ENCODE measurements around the gene BANP.

Gene BANP

DNA sequence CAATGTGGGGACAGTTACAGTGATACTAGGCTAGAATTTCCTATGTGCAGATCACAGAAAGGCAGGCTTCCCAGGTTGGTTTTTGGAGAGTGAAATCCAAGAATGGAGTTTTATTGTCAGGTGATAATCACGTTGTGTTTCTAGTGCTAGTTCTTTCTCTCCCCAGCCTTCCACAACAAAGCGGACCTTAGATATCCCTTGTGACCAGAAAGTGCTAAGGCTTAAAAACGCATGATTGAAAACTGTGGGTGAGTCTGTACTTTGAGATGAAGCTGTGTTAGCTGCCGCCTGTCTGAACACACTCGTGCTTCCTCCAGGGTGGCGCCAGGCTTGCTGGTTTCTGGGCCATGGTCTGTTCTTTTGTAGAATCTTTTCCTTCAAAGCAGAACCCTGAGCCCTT lies 52.1 kb downstream of the BANP start:
- Histone ChIP-seq H3K4me1 (ENCODE audit: control insufficient read depth in 1 of 2, insufficient read depth in 2 of 2, low read length in 2 of 2) (no peaks in the 10 kb centered on the region), H3K4ac (ENCODE audit: low read depth, low read length) (no peak overlapping the region), H2AK5ac (ENCODE audit: low read length) (no peak overlapping the region), H2BK120ac (ENCODE audit: insufficient read depth, low read length, poor library complexity) (no peak overlapping the region), H3K79me2 (ENCODE audit: control insufficient read depth, insufficient read depth, low read length, poor library complexity) (no peaks in the 10 kb centered on the region), H3K36me3 (ENCODE audit: control insufficient read depth in 1 of 2, insufficient read depth in 2 of 2, low read length in 2 of 2) (peaks cover 20 to 35% of the 10 kb centered on the region in 2 experiments), H2BK12ac (ENCODE audit: low read length) (no peak overlapping the region), H3K9me3 (ENCODE audit: insufficient read depth, low read depth, low read length) (peaks cover 3% of the 10 kb centered on the region), H3K14ac (ENCODE audit: low read length) (no peak overlapping the region), H3K4me3 (ENCODE audit: low read depth, low read length) (no peak overlapping the region), H4K8ac (ENCODE audit: low read depth, low read length) (no peak overlapping the region), H2AFZ (ENCODE audit: insufficient read depth, low read length, poor library complexity) (no peak overlapping the region), H4K91ac (ENCODE audit: low read depth, low read length) (no peak overlapping the region), H3K23ac (ENCODE audit: low read length) (no peak overlapping the region), H3K27ac (ENCODE audit: low read depth, low read length) (no peak overlapping the region), H3K18ac (ENCODE audit: low read length) (no peak overlapping the region), H2BK5ac (ENCODE audit: low read depth, low read length, poor library complexity) (no peak overlapping the region), H4K12ac (ENCODE audit: low read depth, low read length) (no peak overlapping the region), H3K79me1 (ENCODE audit: low read length) (no peaks in the 10 kb centered on the region), H3K4me2 (ENCODE audit: low read length) (no peak overlapping the region), H3K9ac (ENCODE audit: low read length) (no peak overlapping the region), H3K27me3 (ENCODE audit: insufficient read depth, low read length) (no peaks in the 10 kb centered on the region)
- no CpG with 5 or more reads among the region's 6 CpGs for WGBS (ENCODE audit: extremely low coverage, insufficient coverage, insufficient read length)
- no peak for DNase-seq

DNA sequence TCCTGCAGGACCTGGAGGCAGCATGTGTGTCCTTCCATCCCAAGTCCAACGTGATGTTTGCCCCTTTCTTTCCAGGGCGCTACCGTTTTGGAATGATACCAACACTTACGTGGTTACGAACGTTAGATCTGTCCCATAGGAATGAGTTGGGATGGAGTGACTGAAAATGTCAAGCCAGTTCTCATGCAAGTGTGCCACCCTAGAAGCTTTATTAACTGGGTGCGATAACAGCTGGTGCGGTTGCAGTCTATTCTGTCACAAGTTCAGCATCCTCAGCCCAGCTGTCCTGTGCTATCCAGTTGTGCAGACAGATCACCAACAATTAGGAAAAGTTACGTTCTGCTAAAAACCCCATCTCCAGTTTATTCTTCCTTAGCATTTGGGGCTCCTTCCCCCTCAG lies 52.5 kb downstream of the BANP start:
- Histone ChIP-seq H4K12ac (ENCODE audit: low read depth, low read length) (no peak overlapping the region), H2BK120ac (ENCODE audit: insufficient read depth, low read length, poor library complexity) (no peak overlapping the region), H4K91ac (ENCODE audit: low read depth, low read length) (no peak overlapping the region), H3K4me1 (ENCODE audit: control insufficient read depth in 1 of 2, insufficient read depth in 2 of 2, low read length in 2 of 2) (no peaks in the 10 kb centered on the region), H3K36me3 (ENCODE audit: control insufficient read depth in 1 of 2, insufficient read depth in 2 of 2, low read length in 2 of 2) (peaks cover 17 to 31% of the 10 kb centered on the region in 2 experiments), H3K79me2 (ENCODE audit: control insufficient read depth, insufficient read depth, low read length, poor library complexity) (no peaks in the 10 kb centered on the region), H3K4me3 (ENCODE audit: low read depth, low read length) (no peak overlapping the region), H3K27me3 (ENCODE audit: insufficient read depth, low read length) (no peaks in the 10 kb centered on the region), H2BK5ac (ENCODE audit: low read depth, low read length, poor library complexity) (no peak overlapping the region), H3K23ac (ENCODE audit: low read length) (no peak overlapping the region), H3K18ac (ENCODE audit: low read length) (no peak overlapping the region), H3K27ac (ENCODE audit: low read depth, low read length) (no peak overlapping the region), H4K8ac (ENCODE audit: low read depth, low read length) (no peak overlapping the region), H3K14ac (ENCODE audit: low read length) (no peak overlapping the region), H3K9ac (ENCODE audit: low read length) (no peak overlapping the region), H3K79me1 (ENCODE audit: low read length) (no peaks in the 10 kb centered on the region), H2BK12ac (ENCODE audit: low read length) (no peak overlapping the region), H2AFZ (ENCODE audit: insufficient read depth, low read length, poor library complexity) (no peak overlapping the region), H2AK5ac (ENCODE audit: low read length) (no peak overlapping the region), H3K9me3 (ENCODE audit: insufficient read depth, low read depth, low read length) (peaks cover 3% of the 10 kb centered on the region), H3K4me2 (ENCODE audit: low read length) (no peak overlapping the region), H3K4ac (ENCODE audit: low read depth, low read length) (no peak overlapping the region)
- DNase-seq, result no peak
- no CpG with 5 or more reads among the region's 9 CpGs for WGBS (ENCODE audit: extremely low coverage, insufficient coverage, insufficient read length)

DNA sequence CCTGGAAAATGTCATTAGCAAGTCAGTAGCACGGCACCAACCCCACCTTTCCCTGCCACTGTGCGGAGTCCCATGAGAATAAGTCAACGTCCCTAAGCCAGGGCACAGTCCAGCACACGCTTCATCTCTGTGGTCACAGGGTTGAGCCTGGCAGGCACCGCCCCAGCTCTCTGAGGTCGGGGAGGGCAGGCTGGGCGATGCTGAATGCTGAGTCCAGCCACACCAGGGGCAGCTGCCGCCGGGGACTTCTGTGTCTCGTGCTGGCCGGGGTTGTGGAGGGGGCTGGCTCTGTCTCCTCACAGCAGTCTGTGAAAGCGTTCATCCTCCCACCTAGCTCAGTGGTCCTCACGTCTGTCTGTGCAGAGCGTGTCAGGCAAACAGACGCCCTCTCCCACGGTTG lies 53.2 kb downstream of the BANP start:
- H3K27ac ChIP-seq (ENCODE audit: low read depth, low read length), result no peak overlapping the region
- H3K14ac ChIP-seq (ENCODE audit: low read length), result no peak overlapping the region
- H3K9ac ChIP-seq (ENCODE audit: low read length), result no peak overlapping the region
- no peak for DNase-seq
- peaks cover 19 to 28% of the 10 kb centered on the region in 2 experiments for H3K36me3 ChIP-seq (ENCODE audit: control insufficient read depth in 1 of 2, insufficient read depth in 2 of 2, low read length in 2 of 2)
- WGBS (ENCODE audit: extremely low coverage, insufficient coverage, insufficient read length), result no CpG with 5 or more reads among the region's 16 CpGs
- H4K91ac ChIP-seq (ENCODE audit: low read depth, low read length), result no peak overlapping the region
- H2AK5ac ChIP-seq (ENCODE audit: low read length), result no peak overlapping the region
- H2BK5ac ChIP-seq (ENCODE audit: low read depth, low read length, poor library complexity), result no peak overlapping the region
- no peaks in the 10 kb centered on the region for H3K79me1 ChIP-seq (ENCODE audit: low read length)
- no peak overlapping the region for H3K4me2 ChIP-seq (ENCODE audit: low read length)
- H2BK12ac ChIP-seq (ENCODE audit: low read length), result no peak overlapping the region
- H3K79me2 ChIP-seq (ENCODE audit: control insufficient read depth, insufficient read depth, low read length, poor library complexity), result no peaks in the 10 kb centered on the region
- no peak overlapping the region for H3K4me3 ChIP-seq (ENCODE audit: low read depth, low read length)
- H2BK120ac ChIP-seq (ENCODE audit: insufficient read depth, low read length, poor library complexity), result no peak overlapping the region
- no peaks in the 10 kb centered on the region for H3K4me1 ChIP-seq (ENCODE audit: control insufficient read depth in 1 of 2, insufficient read depth in 2 of 2, low read length in 2 of 2)
- no peak overlapping the region for H3K18ac ChIP-seq (ENCODE audit: low read length)
- no peak overlapping the region for H4K12ac ChIP-seq (ENCODE audit: low read depth, low read length)
- no peak overlapping the region for H3K4ac ChIP-seq (ENCODE audit: low read depth, low read length)
- no peak overlapping the region for H3K23ac ChIP-seq (ENCODE audit: low read length)
- H2AFZ ChIP-seq (ENCODE audit: insufficient read depth, low read length, poor library complexity), result no peak overlapping the region
- H3K9me3 ChIP-seq (ENCODE audit: insufficient read depth, low read depth, low read length), result no peaks in the 10 kb centered on the region
- H3K27me3 ChIP-seq (ENCODE audit: insufficient read depth, low read length), result no peaks in the 10 kb centered on the region
- no peak overlapping the region for H4K8ac ChIP-seq (ENCODE audit: low read depth, low read length)

DNA sequence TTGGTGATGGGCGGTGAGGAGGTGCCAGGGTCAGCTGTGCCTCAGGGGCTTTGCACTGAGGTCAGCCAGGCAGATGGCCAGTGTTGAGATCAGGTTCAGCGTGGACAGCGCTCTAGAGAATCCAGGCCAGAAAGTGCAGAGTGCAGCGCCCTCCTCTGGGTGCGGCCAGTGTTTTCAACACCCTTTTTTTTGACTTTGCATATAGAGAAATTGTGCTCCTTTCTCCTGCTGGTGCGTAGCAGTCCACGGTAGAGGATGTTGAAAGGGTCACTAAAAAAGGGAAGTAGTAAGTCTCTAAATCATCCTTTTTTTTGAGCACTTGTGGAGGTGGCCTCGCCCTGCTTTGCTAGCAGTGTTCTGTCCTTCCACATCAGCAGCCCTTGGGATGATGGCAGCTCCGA lies 53.9 kb downstream of the BANP start:
- Histone ChIP-seq H3K4me2 (ENCODE audit: low read length) (no peak overlapping the region), H3K9me3 (ENCODE audit: insufficient read depth, low read depth, low read length) (no peaks in the 10 kb centered on the region), H3K27me3 (ENCODE audit: insufficient read depth, low read length) (no peaks in the 10 kb centered on the region), H3K36me3 (ENCODE audit: control insufficient read depth in 1 of 2, insufficient read depth in 2 of 2, low read length in 2 of 2) (peaks cover 19 to 28% of the 10 kb centered on the region in 2 experiments), H3K4me1 (ENCODE audit: control insufficient read depth in 1 of 2, insufficient read depth in 2 of 2, low read length in 2 of 2) (no peaks in the 10 kb centered on the region), H3K18ac (ENCODE audit: low read length) (no peak overlapping the region), H3K4ac (ENCODE audit: low read depth, low read length) (no peak overlapping the region), H4K8ac (ENCODE audit: low read depth, low read length) (no peak overlapping the region), H3K14ac (ENCODE audit: low read length) (no peak overlapping the region), H3K23ac (ENCODE audit: low read length) (no peak overlapping the region), H3K9ac (ENCODE audit: low read length) (no peak overlapping the region), H3K4me3 (ENCODE audit: low read depth, low read length) (no peak overlapping the region), H2AK5ac (ENCODE audit: low read length) (no peak overlapping the region), H2BK12ac (ENCODE audit: low read length) (no peak overlapping the region), H2BK120ac (ENCODE audit: insufficient read depth, low read length, poor library complexity) (no peak overlapping the region), H2AFZ (ENCODE audit: insufficient read depth, low read length, poor library complexity) (no peak overlapping the region), H2BK5ac (ENCODE audit: low read depth, low read length, poor library complexity) (no peak overlapping the region), H3K79me1 (ENCODE audit: low read length) (no peaks in the 10 kb centered on the region), H4K12ac (ENCODE audit: low read depth, low read length) (no peak overlapping the region), H4K91ac (ENCODE audit: low read depth, low read length) (no peak overlapping the region), H3K79me2 (ENCODE audit: control insufficient read depth, insufficient read depth, low read length, poor library complexity) (no peaks in the 10 kb centered on the region), H3K27ac (ENCODE audit: low read depth, low read length) (no peak overlapping the region)
- DNase-seq, result no peak
- WGBS (ENCODE audit: extremely low coverage, insufficient coverage, insufficient read length), result no CpG with 5 or more reads among the region's 9 CpGs

Data from trophoblast cell (in vitro differentiated cells and primary cell).